OCI-LY7 (cell line): ENCODE results near the gene PIGO. TPM values are rescaled to one million over a fixed set of nuclear protein-coding genes. Genes with fewer than 3 reads are reported as not detected.

Experiments used
- BruUV-seq: library from RNA; stranded (reverse); fragments of 400-500 nt; replicated peaks from 2 replicates; lab custom pipeline; 2021; lab: Mats Ljungman, UMichigan
- CTCF ChIA-PET: fragments of 300-600 bp; sonication (Branson Sonifier 250); formaldehyde crosslinking; loops from one replicate; lab custom pipeline; 2022; ENCODE audit warnings: antibody characterized with exemption; ENCODE audit not compliant: unreplicated experiment; lab: Charles Lee
- POLR2A ChIA-PET: fragments of 300-600 bp; sonication (Branson Sonifier 250); formaldehyde crosslinking; loops from one replicate; lab custom pipeline; 2022; ENCODE audit warnings: antibody characterized with exemption; lab: Charles Lee
- DNase-seq: peaks from one replicate; pipeline ENCODE4 v3.0.0-alpha.2; 2015; ENCODE audit warnings: low spot score
- H2AFZ ChIP-seq: fragments of 200-600 bp; sonication (generic), shearing (Covaris generic); 2 replicates; pipeline ENCODE4 v1.6.1; 2014; ENCODE audit warnings: mild to moderate bottlenecking, antibody characterized with exemption, low read length, moderate library complexity
- H3K27ac ChIP-seq: fragments of 200-600 bp; sonication (generic); 2 replicates; pipeline ENCODE4 v1.5.1; 2014; ENCODE audit warnings: mixed run types, low read depth, mild to moderate bottlenecking, moderate library complexity, low read length, inconsistent platforms; ENCODE audit not compliant: poor library complexity, severe bottlenecking
- H3K36me3 ChIP-seq: fragments of 200-600 bp; sonication (generic); 2 replicates; pipeline ENCODE4 v1.6.1; 2014; ENCODE audit warnings: mild to moderate bottlenecking, antibody characterized with exemption, low read length, moderate library complexity, mixed read lengths; ENCODE audit not compliant: insufficient read depth
- H3K4me1 ChIP-seq: fragments of 200-600 bp; sonication (generic); 2 replicates; pipeline ENCODE4 v1.5.1; 2014; ENCODE audit warnings: mild to moderate bottlenecking, low read length; ENCODE audit not compliant: insufficient read depth, poor library complexity, severe bottlenecking
- H3K4me2 ChIP-seq: fragments of 200-600 bp; sonication (generic); 2 replicates; pipeline ENCODE4 v1.6.1; 2014; ENCODE audit warnings: mild to moderate bottlenecking, low read length
- H3K4me3 ChIP-seq: fragments of 200-600 bp; sonication (generic); 2 replicates; pipeline ENCODE4 v1.5.1; 2014; ENCODE audit warnings: mild to moderate bottlenecking, low read depth, low read length; ENCODE audit not compliant: poor library complexity, severe bottlenecking
- H3K79me2 ChIP-seq: fragments of 200-600 bp; sonication (generic); 2 replicates; pipeline ENCODE4 v1.6.1; 2016; ENCODE audit warnings: low read depth, mild to moderate bottlenecking, low read length, moderate library complexity, mixed read lengths; ENCODE audit not compliant: insufficient read depth
- H3K9me2 ChIP-seq: fragments of 200-600 bp; sonication (generic); 2 replicates; pipeline ENCODE4 v1.6.1; 2016; ENCODE audit warnings: mild to moderate bottlenecking, low read length, mixed read lengths; ENCODE audit not compliant: insufficient read depth
- H3K9me3 ChIP-seq: fragments of 200-600 bp; sonication (generic); 2 replicates; pipeline ENCODE4 v1.6.1; 2014; ENCODE audit warnings: mild to moderate bottlenecking, mixed run types, low read length, mixed read lengths
- H4K20me1 ChIP-seq: fragments of 200-600 bp; sonication (generic); 2 replicates; pipeline ENCODE4 v1.6.1; 2014; ENCODE audit warnings: mild to moderate bottlenecking, antibody characterized with exemption, low read length, moderate library complexity, mixed read lengths; ENCODE audit not compliant: insufficient read depth
- EZH2phosphoT487 ChIP-seq: fragments of 200-600 bp; sonication (generic); IDR thresholded peaks from 2 replicates; pipeline ENCODE4 v1.6.1; 2018; ENCODE audit warnings: low read depth, borderline replicate concordance, mild to moderate bottlenecking, mixed run types, antibody characterized with exemption, low read length, moderate library complexity, mixed read lengths
- intact Hi-C: fragments of 100-400 bp; cut with micrococcal nuclease; formaldehyde crosslinking; loops from one replicate; pipeline ENCODE4 v1.10.0; 2022; ENCODE audit not compliant: unreplicated experiment
- total RNA-seq, 2 experiments: library from RNA; depleted of rRNA in 1 of 2; stranded (reverse); fragments of >200 nt in 1 of 2; shearing (Covaris generic) in 1 of 2; gene quantifications; 2 replicates each; pipeline ENCODE4 v1.2.3, GENCODE V29; 2014 to 2022
- TF ChIP-seq, protein P1 (sequence below): fragments of 200-600 bp; sonication (generic); conservative IDR thresholded peaks from 2 replicates; pipeline ENCODE4 v1.5.1; 2014; ENCODE audit warnings: mild to moderate bottlenecking, antibody characterized with exemption, low read length, moderate library complexity, mixed read lengths

The PIGO gene
- total RNA-seq, 2 experiments from 2014 or later: 16.0 to 27.5 TPM

DNA sequence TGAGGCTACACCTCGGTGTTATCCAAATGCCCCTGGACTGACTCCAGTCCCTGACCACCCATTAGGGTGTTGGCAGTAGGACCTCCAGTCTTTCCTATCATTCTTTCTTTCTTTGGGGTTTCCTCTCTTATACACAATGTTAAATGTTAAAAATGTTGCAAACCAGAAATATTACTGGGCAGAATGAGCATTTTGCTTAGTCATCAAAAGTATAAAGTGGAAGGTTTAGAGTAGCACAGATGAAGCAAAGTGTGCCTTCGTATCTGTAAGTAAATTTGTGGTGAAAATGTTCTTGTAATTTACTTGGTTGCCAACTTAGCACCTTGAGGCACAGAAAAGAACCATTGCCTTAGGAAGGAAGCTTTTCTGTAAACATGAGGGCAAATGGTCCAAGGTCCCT lies 43.7 kb upstream of the PIGO start:
- TF ChIP-seq, protein P1, sequence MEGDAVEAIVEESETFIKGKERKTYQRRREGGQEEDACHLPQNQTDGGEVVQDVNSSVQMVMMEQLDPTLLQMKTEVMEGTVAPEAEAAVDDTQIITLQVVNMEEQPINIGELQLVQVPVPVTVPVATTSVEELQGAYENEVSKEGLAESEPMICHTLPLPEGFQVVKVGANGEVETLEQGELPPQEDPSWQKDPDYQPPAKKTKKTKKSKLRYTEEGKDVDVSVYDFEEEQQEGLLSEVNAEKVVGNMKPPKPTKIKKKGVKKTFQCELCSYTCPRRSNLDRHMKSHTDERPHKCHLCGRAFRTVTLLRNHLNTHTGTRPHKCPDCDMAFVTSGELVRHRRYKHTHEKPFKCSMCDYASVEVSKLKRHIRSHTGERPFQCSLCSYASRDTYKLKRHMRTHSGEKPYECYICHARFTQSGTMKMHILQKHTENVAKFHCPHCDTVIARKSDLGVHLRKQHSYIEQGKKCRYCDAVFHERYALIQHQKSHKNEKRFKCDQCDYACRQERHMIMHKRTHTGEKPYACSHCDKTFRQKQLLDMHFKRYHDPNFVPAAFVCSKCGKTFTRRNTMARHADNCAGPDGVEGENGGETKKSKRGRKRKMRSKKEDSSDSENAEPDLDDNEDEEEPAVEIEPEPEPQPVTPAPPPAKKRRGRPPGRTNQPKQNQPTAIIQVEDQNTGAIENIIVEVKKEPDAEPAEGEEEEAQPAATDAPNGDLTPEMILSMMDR: no peak
- TF ChIP-seq EZH2phosphoT487: no peak
- no peak overlapping the region for H3K4me3 ChIP-seq
- CTCF ChIA-PET: no interaction called here
- no TSS peak for BruUV-seq
- intact Hi-C loops: no loop called here
- H3K4me1 ChIP-seq: no peaks in the 10 kb centered on the region
- DNase-seq: no peak
- H3K9me2 ChIP-seq: no peaks in the 10 kb centered on the region
- no peaks in the 10 kb centered on the region for H3K36me3 ChIP-seq
- POLR2A ChIA-PET: interaction anchor here (0.9 kb wide), 1 partner anchor 284 kb away, joined by 3 read pairs; no protein-coding TSS in a partner anchor
- no peak overlapping the region for H3K27ac ChIP-seq
- H3K79me2 ChIP-seq: no peaks in the 10 kb centered on the region
- H3K4me2 ChIP-seq: no peak overlapping the region
- H2AFZ ChIP-seq: no peak overlapping the region
- peaks cover 21% of the 10 kb centered on the region; the same call in 1 of the 2 replicates for H3K9me3 ChIP-seq
- H4K20me1 ChIP-seq: no peaks in the 10 kb centered on the region

DNA sequence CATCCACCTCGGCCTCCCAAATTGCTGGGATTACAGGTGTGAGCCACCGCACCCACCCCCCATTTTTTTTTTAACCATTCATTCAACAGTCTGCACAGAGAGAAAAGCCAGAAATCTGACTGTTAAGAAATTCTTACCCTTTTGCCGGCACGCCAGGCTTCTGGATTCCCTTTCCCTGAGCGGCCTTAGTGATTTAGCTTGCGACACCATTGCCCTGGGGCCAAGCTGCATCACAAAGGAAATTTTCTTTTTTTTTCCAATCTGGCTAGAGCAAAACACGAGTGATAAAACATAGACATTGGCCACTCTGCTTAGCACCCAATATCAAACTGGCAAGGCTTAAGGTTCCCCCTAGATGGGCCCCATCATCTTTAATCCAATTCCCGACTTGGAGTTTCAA lies 40.5 kb upstream of the PIGO start:
- H2AFZ ChIP-seq: no peak overlapping the region
- peaks cover 5% of the 10 kb centered on the region; the same call in 1 of the 2 replicates for H3K9me3 ChIP-seq
- DNase-seq: no peak
- H3K27ac ChIP-seq: no peak overlapping the region
- ChIA-PET CTCF (no interaction called here), POLR2A (interaction anchor here (1.1 kb wide), 1 partner anchor 26 kb away, joined by 3 read pairs; no protein-coding TSS in a partner anchor)
- no peak overlapping the region for H3K4me2 ChIP-seq
- no peaks in the 10 kb centered on the region for H3K79me2 ChIP-seq
- TF ChIP-seq EZH2phosphoT487: no peak
- TF ChIP-seq, protein P1: no peak
- no TSS peak for BruUV-seq
- no peaks in the 10 kb centered on the region for H3K36me3 ChIP-seq
- no peak overlapping the region for H3K4me3 ChIP-seq
- H3K4me1 ChIP-seq: no peaks in the 10 kb centered on the region
- H4K20me1 ChIP-seq: no peaks in the 10 kb centered on the region
- intact Hi-C loops: no loop called here
- no peaks in the 10 kb centered on the region for H3K9me2 ChIP-seq

DNA sequence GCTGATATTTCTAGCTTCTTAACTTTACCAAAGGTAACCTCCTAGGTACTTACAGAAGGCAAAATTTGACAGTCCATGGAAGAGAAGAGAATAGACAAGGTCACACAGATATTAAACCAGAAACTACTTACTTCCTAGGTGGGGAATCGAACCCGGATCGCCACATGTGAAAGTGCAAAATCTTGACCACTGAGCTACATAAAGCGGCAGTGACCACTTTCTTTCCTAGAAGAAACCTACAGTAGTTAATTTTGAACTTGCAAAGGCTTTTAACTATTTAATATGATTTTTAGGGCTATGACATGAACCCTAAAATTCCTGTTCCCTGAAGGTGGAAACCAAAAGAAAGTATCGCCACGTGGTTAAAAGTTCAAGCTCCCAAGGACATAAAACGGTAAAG lies 39.6 kb upstream of the PIGO start:
- no peaks in the 10 kb centered on the region for H3K36me3 ChIP-seq
- H4K20me1 ChIP-seq: no peaks in the 10 kb centered on the region
- H3K9me3 ChIP-seq: 0 out of 2 replicates have a peak, but pooled peaks cover 8% of the 10 kb centered on the region
- CTCF ChIA-PET: no interaction called here
- H3K27ac ChIP-seq: no peak overlapping the region
- H3K9me2 ChIP-seq: no peaks in the 10 kb centered on the region
- no peak for TF ChIP-seq EZH2phosphoT487
- TF ChIP-seq, protein P1: no peak
- no peak overlapping the region for H2AFZ ChIP-seq
- intact Hi-C loops: no loop called here
- no TSS peak for BruUV-seq
- DNase-seq: no peak
- POLR2A ChIA-PET: interaction anchor here (0.7 to 1.1 kb wide), 2 partner anchors 26 to 99 kb away, joined by 3 read pairs; no protein-coding TSS in a partner anchor
- H3K4me2 ChIP-seq: no peak overlapping the region
- no peaks in the 10 kb centered on the region for H3K4me1 ChIP-seq
- no peak overlapping the region for H3K4me3 ChIP-seq
- no peaks in the 10 kb centered on the region for H3K79me2 ChIP-seq
